ENCODE measurements around the gene HCFC2. TPM values are rescaled to one million over a fixed set of nuclear protein-coding genes. Genes with fewer than 3 reads are reported as not detected.

HCFC2 gene
- total RNA-seq, 1 experiment from 2014 or later, result 8.5 TPM

DNA sequence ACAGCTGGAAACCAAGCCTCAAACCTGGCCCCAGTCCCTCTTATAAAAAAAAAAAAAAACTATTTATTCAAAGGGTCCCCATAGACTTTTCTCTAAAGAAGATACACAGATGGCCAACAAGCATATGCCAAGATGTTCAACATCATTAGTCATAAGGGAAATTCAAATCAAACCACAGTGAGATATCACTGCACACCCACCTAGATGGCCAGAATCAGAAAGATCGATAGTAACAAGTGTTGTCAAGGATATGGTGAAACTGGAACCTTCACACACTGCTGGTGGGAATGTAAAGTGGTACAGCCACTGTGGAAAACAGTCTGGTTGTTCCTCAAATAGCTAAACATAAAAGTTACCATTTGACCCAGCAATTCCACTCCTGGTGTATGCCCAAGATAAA is 79.6 kb downstream of the HCFC2 start:
- no peak overlapping the region for H3K4me3 ChIP-seq (ENCODE audit: low read depth in 2 of 2, low read length in 2 of 2)
- TF ChIP-seq, protein P1, sequence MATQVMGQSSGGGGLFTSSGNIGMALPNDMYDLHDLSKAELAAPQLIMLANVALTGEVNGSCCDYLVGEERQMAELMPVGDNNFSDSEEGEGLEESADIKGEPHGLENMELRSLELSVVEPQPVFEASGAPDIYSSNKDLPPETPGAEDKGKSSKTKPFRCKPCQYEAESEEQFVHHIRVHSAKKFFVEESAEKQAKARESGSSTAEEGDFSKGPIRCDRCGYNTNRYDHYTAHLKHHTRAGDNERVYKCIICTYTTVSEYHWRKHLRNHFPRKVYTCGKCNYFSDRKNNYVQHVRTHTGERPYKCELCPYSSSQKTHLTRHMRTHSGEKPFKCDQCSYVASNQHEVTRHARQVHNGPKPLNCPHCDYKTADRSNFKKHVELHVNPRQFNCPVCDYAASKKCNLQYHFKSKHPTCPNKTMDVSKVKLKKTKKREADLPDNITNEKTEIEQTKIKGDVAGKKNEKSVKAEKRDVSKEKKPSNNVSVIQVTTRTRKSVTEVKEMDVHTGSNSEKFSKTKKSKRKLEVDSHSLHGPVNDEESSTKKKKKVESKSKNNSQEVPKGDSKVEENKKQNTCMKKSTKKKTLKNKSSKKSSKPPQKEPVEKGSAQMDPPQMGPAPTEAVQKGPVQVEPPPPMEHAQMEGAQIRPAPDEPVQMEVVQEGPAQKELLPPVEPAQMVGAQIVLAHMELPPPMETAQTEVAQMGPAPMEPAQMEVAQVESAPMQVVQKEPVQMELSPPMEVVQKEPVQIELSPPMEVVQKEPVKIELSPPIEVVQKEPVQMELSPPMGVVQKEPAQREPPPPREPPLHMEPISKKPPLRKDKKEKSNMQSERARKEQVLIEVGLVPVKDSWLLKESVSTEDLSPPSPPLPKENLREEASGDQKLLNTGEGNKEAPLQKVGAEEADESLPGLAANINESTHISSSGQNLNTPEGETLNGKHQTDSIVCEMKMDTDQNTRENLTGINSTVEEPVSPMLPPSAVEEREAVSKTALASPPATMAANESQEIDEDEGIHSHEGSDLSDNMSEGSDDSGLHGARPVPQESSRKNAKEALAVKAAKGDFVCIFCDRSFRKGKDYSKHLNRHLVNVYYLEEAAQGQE (IDR thresholded peaks at IDR 0.05; ENCODE audit: insufficient read depth in 1 of 2, low read depth in 2 of 2, low read length in 1 of 2), result no peak
- no peak for TF ChIP-seq POLR2AphosphoS5 (IDR thresholded peaks at IDR 0.05; ENCODE audit: low read depth, low read length)
- TF ChIP-seq TCF7L2 (IDR thresholded peaks at IDR 0.05; ENCODE audit: low read depth, low read length), result no peak
- TF ChIP-seq SIN3A (IDR thresholded peaks at IDR 0.05; ENCODE audit: borderline replicate concordance, insufficient read depth, low read depth, low read length), result no peak
- TF ChIP-seq, protein P2, sequence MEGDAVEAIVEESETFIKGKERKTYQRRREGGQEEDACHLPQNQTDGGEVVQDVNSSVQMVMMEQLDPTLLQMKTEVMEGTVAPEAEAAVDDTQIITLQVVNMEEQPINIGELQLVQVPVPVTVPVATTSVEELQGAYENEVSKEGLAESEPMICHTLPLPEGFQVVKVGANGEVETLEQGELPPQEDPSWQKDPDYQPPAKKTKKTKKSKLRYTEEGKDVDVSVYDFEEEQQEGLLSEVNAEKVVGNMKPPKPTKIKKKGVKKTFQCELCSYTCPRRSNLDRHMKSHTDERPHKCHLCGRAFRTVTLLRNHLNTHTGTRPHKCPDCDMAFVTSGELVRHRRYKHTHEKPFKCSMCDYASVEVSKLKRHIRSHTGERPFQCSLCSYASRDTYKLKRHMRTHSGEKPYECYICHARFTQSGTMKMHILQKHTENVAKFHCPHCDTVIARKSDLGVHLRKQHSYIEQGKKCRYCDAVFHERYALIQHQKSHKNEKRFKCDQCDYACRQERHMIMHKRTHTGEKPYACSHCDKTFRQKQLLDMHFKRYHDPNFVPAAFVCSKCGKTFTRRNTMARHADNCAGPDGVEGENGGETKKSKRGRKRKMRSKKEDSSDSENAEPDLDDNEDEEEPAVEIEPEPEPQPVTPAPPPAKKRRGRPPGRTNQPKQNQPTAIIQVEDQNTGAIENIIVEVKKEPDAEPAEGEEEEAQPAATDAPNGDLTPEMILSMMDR (IDR thresholded peaks at IDR 0.05), result no peak
- no peaks in the 10 kb centered on the region; the same call in 1 of the 2 replicates for H3K27me3 ChIP-seq (ENCODE audit: control insufficient read depth, insufficient read depth, low read length)
- ChIA-PET CTCF (no interaction called here), POLR2A (no interaction called here)
- no TSS peak for BruUV-seq (replicated peaks)
- no peak for DNase-seq (ENCODE audit: low read depth, low spot score)
- intact Hi-C loops (cut with micrococcal nuclease; ENCODE audit: unreplicated experiment) (no loop called here), in situ Hi-C loops (cut with HindIII; ENCODE audit: low pct_unique_long_range_greater_than_20kb, low sequenced_read_pairs) (no loop called here)
- H3K9me3 ChIP-seq (ENCODE audit: control insufficient read depth, insufficient read depth, low read depth, low read length), result no peaks in the 10 kb centered on the region
- H3K36me3 ChIP-seq (ENCODE audit: control insufficient read depth, insufficient read depth, low read length), result no peaks in the 10 kb centered on the region
- no peak overlapping the region for H3K27ac ChIP-seq (ENCODE audit: low read length)
- ATAC-seq, result no peak
- peaks cover 1% of the 10 kb centered on the region; the same call in 1 of the 2 replicates for H3K4me1 ChIP-seq (ENCODE audit: control insufficient read depth, insufficient read depth, low read length)

DNA sequence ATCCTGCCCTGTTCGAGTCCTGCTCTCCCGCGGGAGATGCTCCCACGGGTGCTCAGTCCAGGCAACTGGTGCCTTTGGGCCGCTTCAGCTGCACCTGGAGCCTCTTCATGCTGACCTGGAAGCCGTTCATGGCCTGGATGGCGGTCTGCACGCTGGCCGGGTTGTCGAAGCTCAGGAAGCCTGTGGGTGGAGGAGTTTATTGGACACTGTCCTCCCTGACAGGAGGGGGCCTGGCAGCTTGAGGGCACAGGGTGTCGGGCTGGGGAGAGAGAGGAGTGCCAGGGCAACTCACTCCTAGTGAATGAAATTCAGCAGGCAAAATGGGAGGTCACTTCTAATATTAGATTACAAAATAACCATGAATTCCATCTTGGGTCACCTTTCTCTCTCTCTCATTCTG is 83.0 kb downstream of the HCFC2 start:
- no peak for ATAC-seq
- DNase-seq (ENCODE audit: low read depth, low spot score), result no peak
- intact Hi-C loops (cut with micrococcal nuclease; ENCODE audit: unreplicated experiment), result no loop called here
- no peak overlapping the region for H3K4me3 ChIP-seq (ENCODE audit: low read depth in 2 of 2, low read length in 2 of 2)
- no peaks in the 10 kb centered on the region for H3K4me1 ChIP-seq (ENCODE audit: control insufficient read depth, insufficient read depth, low read length)
- H3K27ac ChIP-seq (ENCODE audit: low read length), result no peak overlapping the region
- TF ChIP-seq, protein P1 (IDR thresholded peaks at IDR 0.05; ENCODE audit: insufficient read depth in 1 of 2, low read depth in 2 of 2, low read length in 1 of 2), result no peak
- TF ChIP-seq SIN3A (IDR thresholded peaks at IDR 0.05; ENCODE audit: borderline replicate concordance, insufficient read depth, low read depth, low read length) (no peak), POLR2AphosphoS5 (IDR thresholded peaks at IDR 0.05; ENCODE audit: low read depth, low read length) (no peak), TCF7L2 (IDR thresholded peaks at IDR 0.05; ENCODE audit: low read depth, low read length) (no peak)
- TF ChIP-seq, protein P2 (IDR thresholded peaks at IDR 0.05), result no peak
- no peaks in the 10 kb centered on the region for H3K9me3 ChIP-seq (ENCODE audit: control insufficient read depth, insufficient read depth, low read depth, low read length)
- in situ Hi-C loops (cut with HindIII; ENCODE audit: low pct_unique_long_range_greater_than_20kb, low sequenced_read_pairs), result no loop called here
- H3K27me3 ChIP-seq (ENCODE audit: control insufficient read depth, insufficient read depth, low read length), result no peaks in the 10 kb centered on the region; the same call in 1 of the 2 replicates
- CTCF ChIA-PET, result no interaction called here
- no peaks in the 10 kb centered on the region for H3K36me3 ChIP-seq (ENCODE audit: control insufficient read depth, insufficient read depth, low read length)
- no TSS peak for BruUV-seq (replicated peaks)
- POLR2A ChIA-PET, result no interaction called here

All from Panc1 (cell line).